Karpas-422 (cell line): ENCODE measurements around the gene SUSD3. TPM values are rescaled to one million over a fixed set of nuclear protein-coding genes. Genes with fewer than 3 reads are reported as not detected.
"Not testable (repeated sequence)": the region's sequence is repeated elsewhere in the genome, so short reads cannot be mapped to it uniquely, and the experiment has no call there.

Experiments used
- DNase-seq: peaks from one replicate; pipeline ENCODE4 v3.0.0-alpha.2; 2015
- H2AFZ ChIP-seq: fragments of 200-600 bp; sonication (generic); 2 replicates; pipeline ENCODE4 v1.6.1; 2014; ENCODE audit warnings: antibody characterized with exemption, low read length, mixed read lengths
- H3K27ac ChIP-seq: fragments of 200-600 bp; sonication (generic); 2 replicates; pipeline ENCODE4 v1.5.1; 2014; ENCODE audit warnings: mild to moderate bottlenecking, low read length, moderate library complexity
- H3K27me3 ChIP-seq: fragments of 200-600 bp; sonication (generic); 2 replicates; pipeline ENCODE4 v1.6.1; 2014; ENCODE audit warnings: low read length, mixed read lengths
- H3K36me3 ChIP-seq: fragments of 200-600 bp; sonication (generic); 2 replicates; pipeline ENCODE4 v1.6.1; 2014; ENCODE audit warnings: low read length, mixed read lengths; ENCODE audit not compliant: insufficient read depth
- H3K4me1 ChIP-seq: fragments of 200-600 bp; sonication (generic); 2 replicates; pipeline ENCODE4 v1.6.1; 2014; ENCODE audit warnings: mild to moderate bottlenecking, low read length, mixed read lengths
- H3K4me2 ChIP-seq: fragments of 200-600 bp; sonication (generic); 2 replicates; pipeline ENCODE4 v1.6.1; 2014; ENCODE audit warnings: low read length, low read depth, mild to moderate bottlenecking; ENCODE audit not compliant: poor library complexity, severe bottlenecking
- H3K4me3 ChIP-seq: fragments of 200-600 bp; sonication (generic); 2 replicates; pipeline ENCODE4 v1.5.1; 2014; ENCODE audit warnings: mild to moderate bottlenecking, antibody characterized with exemption, low read length, mixed read lengths
- H3K79me2 ChIP-seq: fragments of 200-600 bp; sonication (generic); 2 replicates; pipeline ENCODE4 v1.6.1; 2014; ENCODE audit warnings: mild to moderate bottlenecking, low read length, mixed read lengths
- H3K9ac ChIP-seq: fragments of 200-600 bp; sonication (generic); 2 replicates; pipeline ENCODE4 v1.6.0; 2014; ENCODE audit warnings: low read length
- H3K9me2 ChIP-seq: fragments of 200-600 bp; sonication (generic), shearing (Covaris generic); replicated peaks from 2 replicates; pipeline ENCODE4 v1.6.0; 2014; ENCODE audit warnings: mild to moderate bottlenecking, low read length, moderate library complexity; ENCODE audit not compliant: insufficient read depth
- H3K9me3 ChIP-seq: fragments of 300-700, 200-600 bp; sonication (generic); 2 replicates; pipeline ENCODE4 v1.6.1; 2014; ENCODE audit warnings: low read length, mixed read lengths
- H4K20me1 ChIP-seq: fragments of 200-600 bp; sonication (generic); 2 replicates; pipeline ENCODE4 v1.6.1; 2014; ENCODE audit warnings: mild to moderate bottlenecking, antibody characterized with exemption, low read length, low read depth; ENCODE audit not compliant: insufficient read depth
- total RNA-seq: library from RNA; depleted of rRNA; stranded (reverse); fragments of >200 nt; shearing (Covaris generic); gene quantifications from 2 replicates; pipeline ENCODE4 v1.2.3, GENCODE V29; 2014; ENCODE audit warnings: low replicate concordance

Gene SUSD3
- total RNA-seq, 1 experiment from 2014 or later, result 6.2 TPM

DNA sequence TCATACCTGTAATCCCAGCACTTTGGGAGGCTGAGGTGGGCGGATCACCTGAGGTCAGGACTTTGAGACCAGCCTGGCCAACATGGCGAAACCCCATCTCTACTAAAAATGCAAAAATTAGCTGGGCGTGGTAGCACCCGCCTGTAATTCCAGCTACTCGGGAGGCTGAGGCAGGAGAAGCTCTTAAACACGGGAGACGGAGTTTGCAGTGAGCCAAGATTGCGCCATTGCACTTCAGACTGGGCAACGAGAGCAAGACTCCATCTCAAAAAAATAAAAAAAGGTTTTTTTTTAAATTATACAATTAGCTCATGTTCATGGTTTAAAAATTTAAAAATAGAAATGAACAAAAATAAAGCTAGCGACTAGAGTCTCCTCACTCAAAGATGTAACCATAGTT lies 43.3 kb upstream of the SUSD3 start:
- not testable (repeated sequence) for H3K9me2 ChIP-seq, H4K20me1 ChIP-seq, H3K27me3 ChIP-seq, DNase-seq, H3K79me2 ChIP-seq, H3K36me3 ChIP-seq, H2AFZ ChIP-seq, H3K4me3 ChIP-seq, H3K4me1 ChIP-seq, H3K4me2 ChIP-seq, H3K9ac ChIP-seq, H3K27ac ChIP-seq, H3K9me3 ChIP-seq

DNA sequence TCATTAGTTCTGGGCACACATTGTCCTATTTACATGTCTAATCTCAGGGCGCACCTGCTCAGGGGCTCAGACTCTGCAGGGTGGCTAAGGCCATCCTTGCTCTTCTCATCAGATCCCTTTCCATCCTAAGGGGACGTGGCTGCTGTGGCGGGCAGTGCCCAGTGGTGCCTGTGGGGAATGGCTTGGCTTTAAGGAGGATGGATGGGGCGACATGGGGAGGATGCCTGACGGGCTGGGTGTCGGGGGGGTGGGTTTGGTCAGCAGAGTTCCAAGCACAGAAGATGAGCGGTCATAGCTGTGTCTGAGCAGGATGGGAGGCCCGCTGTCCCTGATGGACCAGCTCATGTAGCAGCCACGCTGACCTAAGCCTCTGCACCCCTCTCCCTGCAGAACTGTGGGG lies 40.9 kb upstream of the SUSD3 start:
- no peak overlapping the region for H3K27ac ChIP-seq
- no peak overlapping the region for H3K4me2 ChIP-seq
- no peaks in the 10 kb centered on the region for H3K9me2 ChIP-seq
- no peaks in the 10 kb centered on the region for H3K27me3 ChIP-seq
- H3K36me3 ChIP-seq, result no peaks in the 10 kb centered on the region
- H3K9ac ChIP-seq, result no peak overlapping the region
- no peak overlapping the region for H2AFZ ChIP-seq
- no peak for DNase-seq
- no peaks in the 10 kb centered on the region for H3K9me3 ChIP-seq
- no peaks in the 10 kb centered on the region for H3K79me2 ChIP-seq
- no peaks in the 10 kb centered on the region for H3K4me1 ChIP-seq
- H4K20me1 ChIP-seq, result no peaks in the 10 kb centered on the region
- H3K4me3 ChIP-seq, result no peak overlapping the region

DNA sequence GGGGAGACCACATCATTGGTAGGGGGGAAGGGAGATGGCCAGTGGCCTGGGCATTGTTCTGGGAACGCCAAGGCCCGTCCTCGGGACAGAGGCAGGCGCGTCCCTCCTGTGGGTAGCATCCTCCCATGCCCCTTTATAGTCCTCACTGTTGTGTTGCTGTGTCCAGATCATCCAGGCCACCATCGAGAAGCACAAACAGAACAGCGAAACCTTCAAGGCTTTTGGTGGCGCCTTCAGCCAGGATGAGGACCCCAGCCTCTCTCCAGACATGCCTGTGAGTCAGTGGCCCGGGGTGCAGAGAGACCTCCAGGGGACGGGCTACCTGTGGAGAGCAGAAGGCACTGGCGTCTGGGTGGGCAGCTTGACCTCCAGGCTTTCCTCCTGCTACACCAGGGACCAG lies 38.4 kb upstream of the SUSD3 start:
- Histone ChIP-seq H3K36me3 (no peaks in the 10 kb centered on the region), H4K20me1 (no peaks in the 10 kb centered on the region), H3K27ac (no peak overlapping the region), H3K9me3 (no peaks in the 10 kb centered on the region), H3K27me3 (no peaks in the 10 kb centered on the region), H3K9ac (no peak overlapping the region), H3K79me2 (no peaks in the 10 kb centered on the region), H3K4me2 (no peak overlapping the region), H3K9me2 (no peaks in the 10 kb centered on the region), H3K4me1 (no peaks in the 10 kb centered on the region), H3K4me3 (no peak overlapping the region), H2AFZ (no peak overlapping the region)
- DNase-seq, result no peak

DNA sequence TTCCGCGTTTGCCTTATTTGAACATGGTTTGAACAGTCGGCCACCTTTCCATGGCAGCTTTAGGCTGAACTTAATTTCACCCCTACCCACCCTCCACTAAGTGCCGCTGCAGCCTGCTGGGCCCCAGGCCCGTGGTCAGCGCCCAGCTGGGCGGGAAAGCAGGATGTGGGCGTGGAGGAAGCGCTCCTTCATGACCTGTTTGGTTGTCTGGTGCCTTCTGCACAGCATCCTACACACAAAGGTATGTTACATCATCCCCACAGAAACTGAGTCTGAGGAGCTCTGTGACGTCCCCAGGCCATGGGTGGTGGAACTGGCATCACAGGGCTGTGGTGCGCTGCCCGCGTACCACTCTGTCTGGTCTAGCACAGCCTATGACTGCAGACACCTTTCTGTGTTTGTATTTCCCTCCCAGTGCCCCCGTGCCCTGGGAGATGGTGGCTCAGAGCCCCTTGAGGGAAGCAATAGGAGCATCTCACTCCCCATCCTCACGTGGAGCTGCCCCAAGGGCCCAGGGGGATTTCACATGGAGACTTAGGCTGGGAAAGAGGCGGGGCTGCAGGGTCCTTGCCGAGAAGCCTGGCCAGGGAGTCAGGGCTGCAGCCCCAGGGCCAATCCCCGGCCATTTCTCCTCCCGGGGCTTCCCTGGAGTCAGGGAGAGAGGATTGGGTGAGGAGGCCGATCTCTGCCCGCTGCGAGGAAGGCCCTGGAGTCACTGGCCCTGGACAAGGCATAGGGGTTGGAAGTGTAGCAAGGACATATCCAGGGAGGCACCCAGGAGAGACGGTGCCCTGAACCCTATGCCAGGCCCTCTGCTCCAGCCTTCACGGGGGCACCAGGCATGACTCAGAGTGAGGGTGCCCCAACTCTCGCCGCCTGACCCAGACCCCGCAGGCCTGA lies 37.5 kb upstream of the SUSD3 start:
- H3K4me1 ChIP-seq, result no peaks in the 10 kb centered on the region
- no peak overlapping the region for H3K4me3 ChIP-seq
- no peaks in the 10 kb centered on the region for H3K9me2 ChIP-seq
- no peak overlapping the region for H2AFZ ChIP-seq
- no peaks in the 10 kb centered on the region for H3K9me3 ChIP-seq
- no peak overlapping the region for H3K9ac ChIP-seq
- no peak for DNase-seq
- no peaks in the 10 kb centered on the region for H3K79me2 ChIP-seq
- H3K4me2 ChIP-seq, result no peak overlapping the region
- H3K27me3 ChIP-seq, result no peaks in the 10 kb centered on the region
- no peaks in the 10 kb centered on the region for H4K20me1 ChIP-seq
- H3K27ac ChIP-seq, result no peak overlapping the region
- no peaks in the 10 kb centered on the region for H3K36me3 ChIP-seq

DNA sequence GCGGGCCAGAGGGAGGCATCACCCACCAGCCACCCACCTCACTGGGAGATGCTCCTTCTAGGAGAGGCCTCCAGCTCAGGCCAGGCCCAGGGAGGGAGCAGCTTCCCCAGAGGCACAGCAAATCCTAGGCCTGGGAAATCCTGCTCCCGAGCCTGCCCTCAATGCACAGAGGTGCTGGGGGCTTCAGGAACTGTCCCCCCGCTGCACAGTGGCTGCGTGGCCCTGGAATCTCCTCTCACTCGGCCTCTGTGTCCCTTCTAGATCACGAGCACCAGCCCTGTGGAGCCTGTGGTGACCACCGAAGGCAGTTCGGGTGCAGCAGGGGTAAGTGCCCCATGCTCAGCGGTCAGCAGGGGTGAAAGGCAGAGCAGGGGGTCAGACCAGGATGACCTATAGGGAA lies 36.4 kb upstream of the SUSD3 start:
- Histone ChIP-seq H3K9me2 (no peaks in the 10 kb centered on the region), H2AFZ (no peak overlapping the region), H3K36me3 (no peaks in the 10 kb centered on the region), H3K27me3 (no peaks in the 10 kb centered on the region), H3K9me3 (no peaks in the 10 kb centered on the region), H3K4me3 (no peak overlapping the region), H3K9ac (no peak overlapping the region), H4K20me1 (no peaks in the 10 kb centered on the region), H3K4me2 (no peak overlapping the region), H3K27ac (no peak overlapping the region), H3K4me1 (no peaks in the 10 kb centered on the region), H3K79me2 (no peaks in the 10 kb centered on the region)
- DNase-seq, result no peak

DNA sequence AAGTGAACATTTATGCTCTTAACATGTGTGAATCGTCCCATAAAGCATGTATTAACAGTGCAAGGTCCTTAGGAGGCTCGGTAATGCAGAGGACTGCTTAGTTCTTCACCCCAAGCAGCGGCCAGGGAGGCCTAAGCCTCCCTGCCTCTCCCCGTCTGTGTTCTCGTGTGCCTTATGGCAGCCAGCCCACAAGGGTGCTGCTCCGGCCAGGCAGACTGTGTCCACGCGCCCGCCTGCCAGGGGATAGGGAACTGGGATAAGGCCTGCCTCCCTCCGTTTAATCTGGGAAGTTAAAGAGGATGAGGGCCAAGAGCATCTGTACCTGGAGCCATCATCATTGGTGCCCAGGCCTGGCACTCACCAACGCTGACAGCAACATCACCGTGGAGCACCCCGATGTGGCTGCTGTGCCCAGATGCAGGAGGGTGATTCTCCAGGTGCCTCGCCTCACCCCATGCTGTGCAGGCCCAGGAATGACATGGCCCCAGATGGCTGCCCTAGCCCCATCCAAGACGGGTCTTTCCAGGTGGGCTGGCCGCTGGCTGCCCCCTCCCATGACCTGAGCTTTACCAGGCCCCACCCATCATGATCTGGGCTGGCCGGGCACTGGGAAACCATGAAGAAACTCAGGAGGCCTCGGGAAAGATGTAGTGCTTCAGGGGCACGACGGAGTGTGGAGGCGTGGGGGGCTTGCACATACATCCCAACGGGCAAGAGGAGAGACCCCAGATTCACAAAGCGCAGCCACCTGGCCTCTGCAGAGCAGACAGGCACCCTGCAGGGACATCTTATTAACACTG lies 35.6 kb upstream of the SUSD3 start:
- no peak overlapping the region for H3K27ac ChIP-seq
- peaks cover under 1% of the 10 kb centered on the region for H3K4me1 ChIP-seq

DNA sequence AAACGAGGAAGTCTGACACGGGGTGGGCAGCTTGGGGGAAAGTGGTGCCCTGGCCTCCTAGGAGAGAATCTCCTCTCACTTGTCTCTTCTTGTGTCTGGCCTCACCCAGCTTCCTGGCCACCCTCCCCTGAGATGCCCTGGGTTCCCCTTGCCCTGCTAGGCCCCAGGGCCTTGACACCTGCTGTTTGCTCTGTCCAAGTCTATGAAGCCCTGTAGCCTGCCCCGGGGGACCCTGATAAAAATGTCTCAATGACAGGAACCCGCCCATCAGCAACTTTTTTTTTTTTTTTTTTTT lies 35.0 kb upstream of the SUSD3 start:
- Histone ChIP-seq H3K4me2 (no peak overlapping the region), H3K4me3 (no peak overlapping the region), H4K20me1 (no peaks in the 10 kb centered on the region), H3K27ac (no peak overlapping the region), H3K9ac (no peak overlapping the region), H3K79me2 (no peaks in the 10 kb centered on the region), H2AFZ (no peak overlapping the region), H3K36me3 (no peaks in the 10 kb centered on the region), H3K27me3 (no peaks in the 10 kb centered on the region), H3K9me3 (no peaks in the 10 kb centered on the region), H3K9me2 (no peaks in the 10 kb centered on the region), H3K4me1 (peaks cover 6% of the 10 kb centered on the region)
- no peak for DNase-seq

More for the DNA sequence above, 35.6 kb upstream of the SUSD3 start:
- no peak for DNase-seq
- Histone ChIP-seq H2AFZ (no peak overlapping the region), H4K20me1 (no peaks in the 10 kb centered on the region), H3K79me2 (no peaks in the 10 kb centered on the region), H3K9ac (no peak overlapping the region), H3K9me2 (no peaks in the 10 kb centered on the region), H3K27me3 (no peaks in the 10 kb centered on the region), H3K36me3 (no peaks in the 10 kb centered on the region), H3K4me3 (no peak overlapping the region), H3K9me3 (no peaks in the 10 kb centered on the region), H3K4me2 (no peak overlapping the region)

DNA sequence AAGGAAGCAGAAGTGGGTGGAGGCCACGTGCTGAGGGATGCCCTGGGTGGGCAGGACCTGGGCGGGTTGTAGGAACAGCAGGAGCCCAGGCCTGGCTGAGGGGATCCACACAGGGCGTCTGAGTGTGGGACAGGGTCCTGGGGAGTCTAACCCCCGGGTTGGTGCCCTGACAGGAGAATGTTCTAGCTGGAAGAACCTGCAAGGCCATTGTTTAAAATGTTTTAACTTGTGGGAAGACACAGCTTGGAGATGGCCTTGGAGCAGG lies 33.9 kb upstream of the SUSD3 start:
- no peaks in the 10 kb centered on the region for H3K79me2 ChIP-seq
- H3K9me2 ChIP-seq, result no peaks in the 10 kb centered on the region
- no peaks in the 10 kb centered on the region for H4K20me1 ChIP-seq
- H3K27me3 ChIP-seq, result no peaks in the 10 kb centered on the region
- peaks cover 8% of the 10 kb centered on the region for H3K4me1 ChIP-seq
- H3K36me3 ChIP-seq, result no peaks in the 10 kb centered on the region
- H3K27ac ChIP-seq, result no peak overlapping the region
- H2AFZ ChIP-seq, result no peak overlapping the region
- H3K4me3 ChIP-seq, result no peak overlapping the region
- H3K9me3 ChIP-seq, result no peaks in the 10 kb centered on the region
- H3K9ac ChIP-seq, result no peak overlapping the region
- no peak for DNase-seq
- no peak overlapping the region for H3K4me2 ChIP-seq
